Smooth muscle cell (in vitro differentiated cells): ENCODE results near the gene MZF1. TPM values are rescaled to one million over a fixed set of nuclear protein-coding genes. Genes with fewer than 3 reads are reported as not detected.
A peak's percentile ranks its signal among the peaks of the same experiment; 100 is the strongest.

Experiments
- DNase-seq: peaks from one replicate; lab custom pipeline; 2025; ENCODE audit not compliant: unreplicated experiment; lab: John Stamatoyannopoulos, UW
- H2AFZ ChIP-seq: fragments of 200-600 bp; sonication (generic); 2 replicates; pipeline ENCODE4 v1.6.0; 2016; ENCODE audit warnings: antibody characterized with exemption, low read depth, mild to moderate bottlenecking
- H3F3A ChIP-seq: fragments of 200-600 bp; sonication (generic); 2 replicates; pipeline ENCODE4 v1.6.0; 2017; ENCODE audit warnings: antibody characterized with exemption, low read depth
- H3K27ac ChIP-seq: fragments of 200-600 bp; sonication (generic); 2 replicates; pipeline ENCODE4 v1.5.1; 2016; ENCODE audit warnings: low read depth, mild to moderate bottlenecking
- H3K27me3 ChIP-seq: fragments of 200-600 bp; sonication (generic); 2 replicates; pipeline ENCODE4 v1.6.1; 2016; ENCODE audit warnings: low read depth, mild to moderate bottlenecking
- H3K36me3 ChIP-seq: fragments of 200-600 bp; sonication (generic); 2 replicates; pipeline ENCODE4 v1.5.1; 2016; ENCODE audit warnings: low read depth
- H3K4me1 ChIP-seq: fragments of 200-600 bp; sonication (generic); 2 replicates; pipeline ENCODE4 v1.5.1; 2016; ENCODE audit warnings: low read depth
- H3K4me2 ChIP-seq: fragments of 200-600 bp; sonication (generic); 2 replicates; pipeline ENCODE4 v1.6.0; 2016; ENCODE audit warnings: mild to moderate bottlenecking
- H3K4me3 ChIP-seq: fragments of 200-600 bp; sonication (generic); 2 replicates; pipeline ENCODE4 v1.5.1; 2016; ENCODE audit warnings: mild to moderate bottlenecking
- H3K79me2 ChIP-seq: fragments of 200-600 bp; sonication (generic); 2 replicates; pipeline ENCODE4 v1.6.0; 2016; ENCODE audit warnings: low read depth, mild to moderate bottlenecking
- H3K9ac ChIP-seq: fragments of 200-600 bp; sonication (generic); 2 replicates; pipeline ENCODE4 v1.6.0; 2016; ENCODE audit warnings: low read depth
- H3K9me3 ChIP-seq: fragments of 200-600 bp; sonication (generic); replicated peaks from 2 replicates; pipeline ENCODE4 v1.5.1; 2016; ENCODE audit warnings: low read depth
- H4K20me1 ChIP-seq: fragments of 200-600 bp; sonication (generic); 2 replicates; pipeline ENCODE4 v1.6.0; 2016; ENCODE audit warnings: low read depth
- CTCF ChIP-seq: fragments of 200-600 bp; sonication (generic); IDR thresholded peaks from 2 replicates; pipeline ENCODE4 v1.5.1; 2017; ENCODE audit warnings: borderline replicate concordance, mild to moderate bottlenecking, antibody characterized with exemption; ENCODE audit not compliant: insufficient read depth, poor library complexity, severe bottlenecking
- WGBS: methylation state at CpG from one replicate; pipeline ENCODE4 v1.1.7; 2016; ENCODE audit warnings: low lambda C conversion rate; 5-methylcytosine and 5-hydroxymethylcytosine counted together
- polyA plus RNA-seq: library from polyadenylated mRNA; unstranded; fragments of >200 nt; fragmentation: Nextera tagmentation; extraction: Ambion mirVana; gene quantifications from 2 replicates; pipeline ENCODE4 v1.2.1, GENCODE V29; 2016
- total RNA-seq: library from RNA; depleted of rRNA; stranded (reverse); fragments of >200 nt; gene quantifications from 2 replicates; pipeline ENCODE4 v1.2.3, GENCODE V29; 2014

Gene MZF1
- total and polyA plus RNA-seq, 2 experiments from 2014 or later = 10.2 to 18.7 TPM

- H3K4me2 ChIP-seq = no peak overlapping the region
- no peak overlapping the region for H3K27ac ChIP-seq
- H2AFZ ChIP-seq = no peak overlapping the region
- H4K20me1 ChIP-seq = no peaks in the 10 kb centered on the region
- WGBS = 85% methylated on average over 10 of the region's 10 CpGs
- no peak overlapping the region for H3K9ac ChIP-seq
- H3K79me2 ChIP-seq = no peaks in the 10 kb centered on the region
- no peaks in the 10 kb centered on the region for H3K4me1 ChIP-seq
- no peak for TF ChIP-seq CTCF
- H3K36me3 ChIP-seq = no peaks in the 10 kb centered on the region
- H3F3A ChIP-seq = no peaks in the 10 kb centered on the region
- no peaks in the 10 kb centered on the region for H3K9me3 ChIP-seq
- H3K27me3 ChIP-seq = no peaks in the 10 kb centered on the region
- no peak for DNase-seq
- H3K4me3 ChIP-seq = no peak overlapping the region
These were observed 41.9 kb downstream of the MZF1 start for GRCh38 chr19:58531034-58531840.

- DNase-seq = no peak
- Histone ChIP-seq H3K4me1 (no peaks in the 10 kb centered on the region), H3K36me3 (no peaks in the 10 kb centered on the region), H4K20me1 (no peaks in the 10 kb centered on the region), H3K9me3 (no peaks in the 10 kb centered on the region), H3F3A (no peaks in the 10 kb centered on the region), H3K79me2 (no peaks in the 10 kb centered on the region), H2AFZ (no peak overlapping the region), H3K9ac (no peak overlapping the region), H3K4me3 (no peak overlapping the region), H3K27ac (no peak overlapping the region), H3K4me2 (no peak overlapping the region), H3K27me3 (no peaks in the 10 kb centered on the region)
- 83% methylated on average over 3 of the region's 3 CpGs for WGBS
- TF ChIP-seq CTCF = no peak
These were observed 43.7 kb downstream of the MZF1 start for GRCh38 chr19:58529405-58529804.

GRCh38 chr19:58522709-58523108 lies 50.4 kb downstream of the MZF1 start:
- TF ChIP-seq CTCF = no peak
- Histone ChIP-seq H3K27me3 (no peaks in the 10 kb centered on the region), H3K79me2 (peaks cover 11% of the 10 kb centered on the region), H3K36me3 (no peaks in the 10 kb centered on the region), H3F3A (no peaks in the 10 kb centered on the region), H3K4me2 (no peak overlapping the region), H3K9ac (no peak overlapping the region), H3K9me3 (no peaks in the 10 kb centered on the region), H3K4me3 (no peak overlapping the region), H3K27ac (no peak overlapping the region), H4K20me1 (peaks cover 4% of the 10 kb centered on the region), H3K4me1 (peaks cover 10% of the 10 kb centered on the region), H2AFZ (no peak overlapping the region)
- WGBS = 82% methylated on average over 3 of the region's 3 CpGs
- no peak for DNase-seq

GRCh38 chr19:58521651-58522050 lies 51.5 kb downstream of the MZF1 start:
- Histone ChIP-seq H3K9ac (no peak overlapping the region), H3K4me2 (no peak overlapping the region), H2AFZ (no peak overlapping the region), H3K4me1 (peaks cover 10% of the 10 kb centered on the region), H3K79me2 (peaks cover 22% of the 10 kb centered on the region), H4K20me1 (peaks cover 4% of the 10 kb centered on the region), H3K36me3 (no peaks in the 10 kb centered on the region), H3K27ac (peak overlapping the region; percentile 56), H3K9me3 (no peaks in the 10 kb centered on the region), H3K4me3 (no peak overlapping the region), H3K27me3 (no peaks in the 10 kb centered on the region), H3F3A (no peaks in the 10 kb centered on the region)
- TF ChIP-seq CTCF = no peak
- DNase-seq = no peak
- 69% methylated on average over 4 of the region's 4 CpGs for WGBS
